Measurements from ENCODE around the gene ALG9.

The ALG9 gene

GRCh38 chr11:111736621-111737443 lies 134.5 kb downstream of the ALG9 start:
- no peak for TF ChIP-seq CTCF (IDR thresholded peaks at IDR 0.05; ENCODE audit: control insufficient read depth, extremely low read depth, insufficient read depth)
- no peak for DNase-seq (ENCODE audit: low read depth)
- no peak overlapping the region for H3K4me3 ChIP-seq (ENCODE audit: low read depth, low read length)
